Activated CD8-positive, alpha-beta T cell treated with anti-CD3 and anti-CD28 coated beads, Interleukin-2, amount 10 ng/mL, durations not matched to agents 7 days and 5 days (primary cell): ENCODE measurements around the gene ZNF775. TPM values are rescaled to one million over a fixed set of nuclear protein-coding genes. Genes with fewer than 3 reads are reported as not detected.
A peak's percentile ranks its signal among the peaks of the same experiment; 100 is the strongest.

Source experiments
- ATAC-seq: fragments of 150-1000 bp; cut with Tn5 transposase; one replicate; pipeline ENCODE4 v1.10.0; 2021; ENCODE audit warnings: moderate library complexity
- CTCF ChIA-PET: fragments of 350-600 bp; sonication (Branson Sonifier 250); formaldehyde crosslinking; loops from one replicate; lab custom pipeline; 2021; ENCODE audit warnings: antibody characterized with exemption; lab: Charles Lee
- POLR2A ChIA-PET: fragments of 350-600 bp; sonication (Branson Sonifier 250); formaldehyde crosslinking; loops from one replicate; lab custom pipeline; 2021; ENCODE audit warnings: antibody characterized with exemption; lab: Charles Lee
- DNase-seq: peaks from one replicate; pipeline ENCODE4 v3.0.0-alpha.2; 2020
- H3K27ac Mint-ChIP-seq: one replicate; pipeline ENCODE4 v1.8.0; 2021; ENCODE audit warnings: mild to moderate bottlenecking, mixed read lengths
- H3K27me3 Mint-ChIP-seq: one replicate; pipeline ENCODE4 v1.8.0; 2021; ENCODE audit warnings: low read depth, mixed read lengths
- H3K36me3 Mint-ChIP-seq: one replicate; pipeline ENCODE4 v1.8.0; 2021; ENCODE audit warnings: low read depth, mixed read lengths
- H3K4me1 Mint-ChIP-seq: one replicate; pipeline ENCODE4 v1.8.0; 2021; ENCODE audit warnings: low read depth, mixed read lengths
- H3K4me3 Mint-ChIP-seq: one replicate; pipeline ENCODE4 v1.8.0; 2021; ENCODE audit warnings: mild to moderate bottlenecking, mixed read lengths
- H3K9me3 Mint-ChIP-seq: one replicate; pipeline ENCODE4 v1.8.0; 2022; ENCODE audit warnings: mixed read lengths; ENCODE audit not compliant: insufficient read depth
- total RNA-seq, 2 experiments: library from RNA; stranded (reverse); gene quantifications; one replicate each; pipeline ENCODE4 v1.2.3, GENCODE V29; 2021

Gene ZNF775
- total RNA-seq, 2 experiments from 2014 or later, result 6.7 to 7.7 TPM

DNA sequence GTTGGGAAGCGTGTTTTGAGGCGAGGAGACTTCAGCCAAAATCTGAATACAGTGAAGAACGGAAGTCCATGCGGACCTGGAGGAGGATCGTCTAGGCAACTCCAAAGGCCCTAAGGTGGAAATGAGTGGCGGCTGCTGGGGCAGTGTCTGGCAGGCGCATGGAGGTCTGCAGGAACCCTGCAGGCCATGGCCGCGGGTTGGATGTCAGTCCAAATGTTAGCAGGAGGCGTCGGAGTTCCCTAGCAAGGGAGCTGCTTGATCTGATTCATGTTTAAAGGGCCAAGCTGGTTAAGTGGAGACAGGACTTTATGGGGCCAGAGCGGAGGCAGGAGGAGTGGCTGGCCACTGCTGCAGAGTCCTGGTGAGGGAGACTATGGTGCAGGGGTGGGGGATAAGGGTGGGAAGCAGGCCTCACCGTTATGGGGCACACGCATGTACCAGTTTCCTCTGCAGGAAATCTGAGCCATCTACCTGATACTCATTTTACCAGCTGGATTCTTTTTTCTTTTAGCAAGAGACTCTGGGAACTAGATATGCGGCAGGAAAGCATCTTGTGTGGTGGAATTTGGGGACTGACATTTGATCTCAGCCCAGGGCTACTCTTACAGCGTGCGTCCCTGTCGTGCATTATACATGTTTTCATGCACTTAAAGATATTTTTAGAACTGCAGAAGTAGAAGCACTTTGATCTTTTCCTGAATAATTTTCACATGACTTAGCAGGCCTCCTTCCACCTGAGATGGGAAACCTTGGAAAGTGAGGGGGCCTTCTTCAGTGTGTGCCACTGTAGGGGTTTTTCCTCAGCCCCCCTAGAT, 17.1 kb upstream of the ZNF775 start:
- POLR2A ChIA-PET, result no interaction called here
- Mint-ChIP-seq H3K36me3 (peaks cover 3% of the 10 kb centered on the region), H3K4me3 (no peak overlapping the region), H3K4me1 (peaks cover 53% of the 10 kb centered on the region), H3K27ac (no peak overlapping the region), H3K27me3 (peaks cover 4% of the 10 kb centered on the region), H3K9me3 (no peaks in the 10 kb centered on the region)
- ATAC-seq (no peak), DNase-seq (no peak)
- CTCF ChIA-PET, result interaction anchor here (1.7 kb wide), 1 partner anchor 16 kb away, joined by 3 read pairs; no protein-coding TSS in a partner anchor

DNA sequence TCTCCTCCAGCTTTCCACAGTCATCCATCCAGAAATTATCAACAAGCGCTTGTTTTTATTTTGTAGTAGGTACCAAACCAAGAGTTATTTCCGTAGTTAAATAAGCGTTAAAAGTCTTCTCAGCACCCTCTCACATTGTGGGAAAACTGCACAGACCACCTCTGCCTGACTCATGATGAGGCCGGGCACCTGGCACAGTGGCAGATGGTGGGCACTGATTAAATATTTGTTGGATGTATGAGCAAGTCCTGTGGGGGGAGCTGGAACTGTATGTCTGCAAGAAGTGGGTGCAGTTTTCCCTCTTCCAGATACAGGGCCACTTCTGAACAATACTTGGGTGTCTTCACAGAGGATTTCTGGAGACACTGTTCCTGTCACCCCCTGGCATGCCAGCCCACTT, 15.8 kb upstream of the ZNF775 start:
- DNase-seq (no peak), ATAC-seq (no peak)
- Mint-ChIP-seq H3K36me3 (peaks cover 3% of the 10 kb centered on the region), H3K4me1 (peaks cover 47% of the 10 kb centered on the region), H3K9me3 (no peaks in the 10 kb centered on the region), H3K27ac (no peak overlapping the region), H3K27me3 (peaks cover 4% of the 10 kb centered on the region), H3K4me3 (no peak overlapping the region)
- ChIA-PET CTCF (no interaction called here), POLR2A (interaction anchor here (1.6 kb wide), 1 partner anchor 15 kb away, joined by 5 read pairs; no protein-coding TSS in a partner anchor)

DNA sequence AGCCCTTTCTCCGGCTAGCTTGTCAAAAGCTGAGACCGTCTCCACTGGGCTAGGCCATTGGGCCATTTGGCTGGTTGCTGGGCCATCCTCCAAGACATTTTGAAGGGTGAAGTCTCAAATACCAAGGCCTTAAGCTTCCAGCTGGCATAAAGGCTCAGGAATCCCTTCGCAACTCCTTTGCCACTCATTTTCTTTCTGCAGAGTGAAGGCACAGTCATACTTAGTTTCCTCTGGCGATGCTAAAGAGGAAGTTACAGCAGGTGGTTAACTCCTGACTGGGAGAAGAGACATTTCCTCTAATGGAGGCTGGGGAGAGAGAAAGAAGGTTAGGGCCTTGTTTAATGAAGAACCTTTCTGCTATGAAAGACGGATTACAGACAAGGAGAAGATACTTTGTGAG, 15.3 kb upstream of the ZNF775 start:
- no peak for DNase-seq
- no peak overlapping the region for H3K4me3 Mint-ChIP-seq
- POLR2A ChIA-PET, result interaction anchor here (1.6 kb wide), 1 partner anchor 14 kb away, joined by 5 read pairs; no protein-coding TSS in a partner anchor
- H3K9me3 Mint-ChIP-seq, result no peaks in the 10 kb centered on the region
- CTCF ChIA-PET, result interaction anchor here (1.6 kb wide), 1 partner anchor 8 kb away, joined by 4 read pairs; no protein-coding TSS in a partner anchor
- peaks cover 4% of the 10 kb centered on the region for H3K27me3 Mint-ChIP-seq
- no peak overlapping the region for H3K27ac Mint-ChIP-seq
- H3K36me3 Mint-ChIP-seq, result peaks cover 3% of the 10 kb centered on the region
- ATAC-seq, result no peak
- peaks cover 43% of the 10 kb centered on the region for H3K4me1 Mint-ChIP-seq

DNA sequence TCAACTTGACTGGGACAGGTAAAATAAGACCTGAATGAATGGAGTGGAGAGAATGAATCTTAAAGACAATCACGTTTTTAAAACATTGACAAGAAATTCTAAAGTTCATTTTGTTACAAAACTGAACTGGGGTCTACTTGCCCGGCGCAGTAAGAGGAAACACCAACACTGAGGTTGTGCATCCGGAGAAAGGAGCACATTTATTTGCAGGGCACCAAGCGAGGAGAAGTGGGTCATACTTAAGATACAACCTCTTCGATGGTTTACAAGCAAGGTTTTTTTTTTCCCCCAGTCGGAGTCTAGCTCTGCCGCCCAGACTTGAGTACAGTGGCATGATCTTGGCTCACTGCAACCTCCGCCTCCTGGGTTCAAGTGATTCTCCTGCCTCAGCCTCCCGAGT, 13.9 kb upstream of the ZNF775 start:
- ChIA-PET POLR2A (no interaction called here), CTCF (interaction anchor here (1.5 to 3.0 kb wide), 6 partner anchors 8 to 41 kb away, joined by 3 to 13 read pairs (median 6); a partner anchor contains a TSS)
- Mint-ChIP-seq H3K27ac (no peak overlapping the region), H3K27me3 (no peaks in the 10 kb centered on the region), H3K4me1 (peaks cover 43% of the 10 kb centered on the region), H3K9me3 (no peaks in the 10 kb centered on the region), H3K4me3 (no peak overlapping the region), H3K36me3 (peaks cover under 1% of the 10 kb centered on the region)
- ATAC-seq (no peak), DNase-seq (no peak)

DNA sequence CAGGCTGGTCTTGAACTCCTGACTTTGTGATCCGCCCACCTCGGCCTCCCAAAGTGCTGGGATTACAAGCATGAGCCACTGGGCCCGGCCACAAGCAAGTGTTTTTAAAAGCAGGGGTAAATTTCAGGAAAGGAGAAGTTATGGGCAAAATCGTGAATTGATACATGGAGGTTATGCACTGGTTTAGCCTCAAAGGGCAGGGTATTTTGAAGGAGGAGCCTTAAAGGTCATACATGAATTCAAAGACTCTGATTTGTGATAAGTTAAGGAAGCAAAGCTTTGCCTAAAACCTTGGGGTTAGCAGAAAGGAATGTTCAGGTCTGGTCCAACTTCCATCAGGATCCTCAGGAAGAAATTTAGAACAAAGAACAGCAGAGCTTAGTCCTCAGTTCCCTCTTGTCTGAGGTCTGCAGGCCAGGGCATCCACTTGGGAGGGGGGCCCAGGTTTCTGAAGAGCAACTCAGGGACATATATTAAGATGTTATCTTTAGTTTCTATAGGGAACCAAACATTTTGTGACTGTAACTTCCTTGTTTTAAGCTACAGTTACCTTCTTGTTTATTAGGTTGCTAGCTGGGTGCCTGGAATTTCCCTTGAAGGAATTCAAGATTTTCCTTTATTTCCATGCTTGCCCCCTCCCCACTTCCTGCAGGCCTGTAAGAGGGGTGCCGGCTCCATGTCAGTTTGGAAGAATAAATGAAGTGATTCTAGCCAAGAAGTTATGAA, 13.3 kb upstream of the ZNF775 start:
- H3K27me3 Mint-ChIP-seq, result no peaks in the 10 kb centered on the region
- H3K4me3 Mint-ChIP-seq, result no peak overlapping the region
- H3K9me3 Mint-ChIP-seq, result no peaks in the 10 kb centered on the region
- ATAC-seq (no peak), DNase-seq (no peak)
- H3K27ac Mint-ChIP-seq, result no peak overlapping the region
- H3K4me1 Mint-ChIP-seq, result peaks cover 47% of the 10 kb centered on the region
- POLR2A ChIA-PET, result interaction anchor here (0.9 to 2.4 kb wide), 3 partner anchors 8 to 42 kb away, joined by 3 to 6 read pairs (median 3); partner anchors contain the start of genes ACTR3C and LRRC61
- H3K36me3 Mint-ChIP-seq, result peaks cover 1% of the 10 kb centered on the region
- CTCF ChIA-PET, result interaction anchor here (0.6 to 3.0 kb wide), 9 partner anchors 8 to 52 kb away, joined by 3 to 13 read pairs (median 4); a partner anchor contains a TSS

DNA sequence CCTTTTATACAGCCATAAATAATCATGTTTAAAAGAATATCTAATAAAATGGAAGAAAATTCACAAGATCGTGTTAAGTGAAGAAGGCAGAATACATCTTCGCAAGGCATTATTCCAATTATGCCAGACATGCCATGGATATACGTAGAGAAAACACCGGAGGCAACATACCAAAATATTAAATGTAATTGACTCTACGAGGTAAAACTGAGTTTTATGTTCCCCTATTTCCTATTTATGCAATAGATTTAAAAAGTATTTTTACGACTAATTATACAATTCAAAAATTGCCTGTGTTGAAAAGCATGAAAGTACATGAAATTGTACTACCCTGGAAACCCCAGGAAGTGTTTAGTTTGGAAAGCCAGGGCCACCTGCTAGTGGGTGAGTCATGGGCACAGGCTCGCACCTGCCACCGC, 11.4 kb upstream of the ZNF775 start:
- no peak for DNase-seq
- Mint-ChIP-seq H3K9me3 (no peaks in the 10 kb centered on the region), H3K4me3 (peak overlapping the region; percentile 74), H3K36me3 (peaks cover 4% of the 10 kb centered on the region), H3K4me1 (peaks cover 46% of the 10 kb centered on the region), H3K27ac (peak overlapping the region; percentile 75), H3K27me3 (no peaks in the 10 kb centered on the region)
- no peak for ATAC-seq
- ChIA-PET CTCF (interaction anchor here (0.9 to 3.3 kb wide), 4 partner anchors 11 to 39 kb away, joined by 4 to 31 read pairs (median 12); partner anchors contain the start of gene ZNF775), POLR2A (interaction anchor here (1.1 to 2.4 kb wide), 4 partner anchors 9 to 38 kb away, joined by 4 to 9 read pairs (median 6); a partner anchor contains a TSS)

DNA sequence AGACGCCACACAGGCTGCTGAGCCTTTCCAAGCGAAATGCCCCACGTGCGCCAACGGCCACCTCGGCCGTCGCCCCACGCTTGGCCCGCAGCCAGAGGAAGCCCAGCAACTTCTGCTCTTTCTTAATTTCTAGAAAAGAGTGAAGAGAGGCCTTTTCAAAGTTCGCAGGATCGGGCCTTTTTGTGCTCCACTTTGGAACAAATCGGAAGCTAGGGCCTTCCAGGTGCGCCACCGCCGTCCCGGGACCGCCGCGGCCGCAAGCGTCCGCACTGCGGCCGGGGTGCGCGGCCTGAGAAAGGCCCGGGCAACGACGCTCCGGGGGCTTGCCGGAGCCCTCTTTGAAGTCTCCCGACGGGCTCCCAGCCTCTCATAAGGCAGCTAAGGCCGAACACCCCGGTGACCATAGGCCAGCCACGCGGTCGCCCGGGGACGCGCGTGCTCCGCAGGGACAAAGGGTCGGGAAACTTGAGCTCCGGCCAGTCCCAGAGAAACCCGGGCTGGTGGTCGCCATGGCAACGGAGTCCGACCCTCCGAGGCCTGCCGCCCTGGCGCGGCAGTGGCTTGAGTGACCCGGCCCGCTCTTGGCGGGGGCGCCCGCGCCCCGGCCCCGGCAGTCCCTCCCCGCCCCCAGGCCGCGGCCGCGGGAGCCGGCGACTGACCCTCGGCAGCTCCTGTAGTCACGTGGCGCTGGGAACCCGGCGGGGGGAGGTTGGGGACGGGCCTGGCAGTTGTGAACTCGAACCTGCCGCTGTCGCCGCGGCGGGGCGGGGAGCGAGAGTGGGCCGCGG, 10.8 kb upstream of the ZNF775 start, which contains the start of gene REPIN1:
TSS of gene REPIN1 (plus strand) at position 727 of the 788 bp plus-strand sequence. CDS start 890 bp downstream, outside the sequence.
- POLR2A ChIA-PET, result interaction anchor here (0.6 to 1.8 kb wide), 7 partner anchors 10 to 45 kb away, joined by 3 to 9 read pairs (median 4); partner anchors contain the start of genes ACTR3C and LRRC61
- CTCF ChIA-PET, result interaction anchor here (0.9 to 3.3 kb wide), 4 partner anchors 10 to 37 kb away, joined by 4 to 31 read pairs (median 9); partner anchors contain the start of gene ZNF775

DNA sequence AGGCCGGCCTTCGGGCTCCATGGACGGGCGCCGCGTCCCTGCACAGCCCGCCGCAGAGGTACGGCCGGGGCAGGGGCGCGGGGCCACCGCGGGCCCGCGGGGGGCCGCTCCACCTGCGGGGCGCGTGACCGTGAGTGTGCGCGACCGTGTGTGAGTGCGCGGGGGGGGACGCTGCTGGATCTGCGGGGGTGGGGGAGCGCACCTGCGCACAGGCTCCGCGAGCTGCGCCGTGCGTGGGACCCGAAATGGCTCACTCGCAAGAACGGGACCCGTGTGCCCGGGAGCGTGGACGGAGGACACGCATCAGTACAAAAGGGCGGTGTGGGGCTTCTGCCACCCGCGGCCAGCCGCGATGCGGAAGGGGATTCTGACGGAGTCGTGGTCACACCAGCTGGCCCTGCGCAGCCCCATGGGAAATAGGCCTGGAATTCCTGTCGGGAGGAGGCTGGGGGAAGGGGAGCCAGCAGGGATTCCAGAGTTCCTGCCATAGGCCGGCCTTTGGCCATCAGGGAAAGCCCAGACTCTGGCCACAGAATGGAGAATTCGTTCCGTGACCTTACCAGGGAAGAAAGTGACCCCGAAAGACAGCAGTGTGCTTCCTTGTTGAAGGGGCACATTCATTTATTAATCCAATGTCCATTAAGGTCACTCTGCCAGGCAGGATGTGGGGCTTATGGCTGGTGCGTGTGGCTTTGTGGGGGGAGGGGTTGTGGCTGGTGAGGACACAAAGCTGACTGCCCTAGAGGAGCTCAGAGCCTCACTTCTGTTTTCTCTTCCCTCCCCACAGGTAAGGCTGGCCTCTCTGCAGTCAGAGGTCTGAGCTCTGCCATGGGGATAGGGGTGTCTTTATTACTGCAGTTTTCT, 10.0 kb upstream of the ZNF775 start:
- ChIA-PET CTCF (interaction anchor here (0.9 to 3.3 kb wide), 5 partner anchors 9 to 38 kb away, joined by 4 to 31 read pairs (median 6); partner anchors contain the start of gene ZNF775), POLR2A (interaction anchor here (0.8 to 1.8 kb wide), 8 partner anchors 10 to 45 kb away, joined by 3 to 13 read pairs (median 5); partner anchors contain the start of genes ACTR3C, LRRC61 and ZNF775)
- no peaks in the 10 kb centered on the region for H3K27me3 Mint-ChIP-seq
- peaks cover 17% of the 10 kb centered on the region for H3K36me3 Mint-ChIP-seq
- peak; percentile 48 for DNase-seq
- ATAC-seq, result no peak
- peak overlapping the region; percentile 96 for H3K4me3 Mint-ChIP-seq
- H3K27ac Mint-ChIP-seq, result peak overlapping the region; percentile 91
- H3K9me3 Mint-ChIP-seq, result no peaks in the 10 kb centered on the region
- H3K4me1 Mint-ChIP-seq, result peaks cover 41% of the 10 kb centered on the region

More for the DNA sequence above, 10.8 kb upstream of the ZNF775 start, which contains the start of gene REPIN1:
- ATAC-seq (peak; percentile 73), DNase-seq (peak; percentile 83)
- Mint-ChIP-seq H3K4me3 (peak within 1 kb of the TSS; percentile 96), H3K9me3 (no peaks in the 10 kb centered on the region), H3K27me3 (no peaks in the 10 kb centered on the region), H3K36me3 (peaks cover 11% of the 10 kb centered on the region), H3K4me1 (peaks cover 46% of the 10 kb centered on the region), H3K27ac (peak within 1 kb of the TSS; percentile 91)

DNA sequence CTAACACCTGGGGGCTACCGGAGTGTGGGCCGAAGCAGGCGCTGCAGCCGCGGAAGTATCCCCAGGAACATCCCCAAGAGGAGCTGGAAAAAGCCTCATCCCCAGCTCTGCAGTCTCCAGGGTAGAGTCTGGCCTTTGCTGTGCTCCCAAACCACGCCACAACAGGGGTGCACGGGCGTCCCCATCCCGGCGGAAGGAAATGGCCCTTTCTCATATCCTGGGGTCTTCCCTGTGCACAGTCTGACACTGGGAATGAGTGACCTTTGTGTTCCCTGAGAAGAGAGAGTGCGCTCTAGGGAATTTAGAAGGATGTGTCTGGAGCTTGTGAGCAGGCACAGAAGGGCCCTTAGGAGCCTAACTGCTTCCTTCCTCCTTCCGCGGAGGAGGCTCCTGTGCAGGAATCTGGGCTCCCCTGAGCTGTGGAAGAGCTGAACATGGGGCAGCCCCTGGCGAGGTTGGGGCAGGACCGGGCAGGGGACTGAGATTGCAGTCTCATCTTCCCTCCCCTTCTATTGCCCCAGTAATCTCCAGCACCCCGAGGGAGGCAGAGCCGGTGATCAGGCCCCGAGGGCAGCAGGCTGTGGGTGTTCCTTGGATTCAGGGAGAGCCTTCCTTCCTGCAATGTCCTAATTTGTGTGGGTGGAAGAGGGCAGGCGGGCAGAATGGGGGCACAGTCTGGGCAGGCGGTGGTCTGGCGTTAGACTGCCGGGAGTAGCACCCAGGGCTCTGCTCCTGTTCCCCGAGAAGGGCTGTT, 9.2 kb upstream of the ZNF775 start:
- ChIA-PET POLR2A (interaction anchor here (1.0 to 1.8 kb wide), 4 partner anchors 9 to 34 kb away, joined by 3 to 13 read pairs (median 8); partner anchors contain the start of gene ZNF775), CTCF (interaction anchor here (1.7 to 3.3 kb wide), 4 partner anchors 8 to 37 kb away, joined by 6 to 31 read pairs (median 9); partner anchors contain the start of gene ZNF775)
- DNase-seq, result no peak
- Mint-ChIP-seq H3K36me3 (peaks cover 22% of the 10 kb centered on the region), H3K27me3 (no peaks in the 10 kb centered on the region), H3K9me3 (no peaks in the 10 kb centered on the region), H3K4me3 (peak overlapping the region; percentile 96), H3K27ac (peak overlapping the region; percentile 91), H3K4me1 (peaks cover 37% of the 10 kb centered on the region)
- ATAC-seq, result no peak
